Neural cell (in vitro differentiated cells): ENCODE data around the gene TPD52L2.

ENCODE experiments used
- CTCF ChIP-seq: fragments of 450-650 bp; IDR thresholded peaks from 2 replicates; pipeline ENCODE4 v1.5.1; 2014; ENCODE audit warnings: antibody characterized with exemption, mild to moderate bottlenecking, moderate library complexity; ENCODE audit not compliant: poor library complexity, severe bottlenecking
- EZH2 ChIP-seq: fragments of 200-600, 300-800 bp; shearing (Covaris generic), sonication (generic); IDR thresholded peaks from 2 replicates; pipeline ENCODE4 v1.6.1; 2014; ENCODE audit warnings: antibody characterized with exemption, low read length, borderline replicate concordance, mild to moderate bottlenecking; ENCODE audit not compliant: insufficient read depth, poor library complexity, severe bottlenecking
- POLR2AphosphoS5 ChIP-seq: IDR thresholded peaks from 2 replicates; pipeline ENCODE4 v1.6.1; 2012
- RAD21 ChIP-seq: fragments of 450-650 bp; conservative IDR thresholded peaks from 2 replicates; pipeline ENCODE4 v1.6.1; 2014; ENCODE audit warnings: antibody characterized with exemption, mild to moderate bottlenecking, moderate library complexity
- TAF1 ChIP-seq: IDR thresholded peaks from 2 replicates; pipeline ENCODE4 v1.6.1; 2012; ENCODE audit warnings: low read depth
- TF ChIP-seq, protein P1 (sequence below): IDR thresholded peaks from 2 replicates; pipeline ENCODE4 v1.6.1; 2012; ENCODE audit warnings: borderline replicate concordance

DNA sequence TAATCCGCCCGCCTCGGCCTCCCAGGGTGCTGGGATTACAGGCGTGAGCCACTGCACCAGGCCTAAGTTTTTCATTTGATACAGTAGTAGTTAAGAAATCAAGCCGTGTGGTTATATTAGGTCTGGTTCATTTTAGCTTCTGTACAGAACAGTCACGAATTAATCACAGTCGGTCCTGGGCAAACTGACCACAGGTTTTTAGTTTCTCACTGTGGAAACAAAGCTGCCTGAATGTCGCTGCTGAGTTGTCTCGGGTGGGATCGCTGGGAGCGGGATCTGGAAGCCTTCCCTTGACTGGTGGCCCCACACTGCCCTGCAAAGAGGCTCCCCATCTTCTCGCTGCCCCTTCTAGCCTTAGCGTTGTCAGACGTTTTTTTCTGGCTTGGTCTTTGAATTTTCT lies 72.5 kb downstream of the TPD52L2 start:
- TF ChIP-seq TAF1 = no peak
- TF ChIP-seq CTCF = no peak
- no peak for TF ChIP-seq POLR2AphosphoS5
- no peak for TF ChIP-seq EZH2
- TF ChIP-seq, protein P1, sequence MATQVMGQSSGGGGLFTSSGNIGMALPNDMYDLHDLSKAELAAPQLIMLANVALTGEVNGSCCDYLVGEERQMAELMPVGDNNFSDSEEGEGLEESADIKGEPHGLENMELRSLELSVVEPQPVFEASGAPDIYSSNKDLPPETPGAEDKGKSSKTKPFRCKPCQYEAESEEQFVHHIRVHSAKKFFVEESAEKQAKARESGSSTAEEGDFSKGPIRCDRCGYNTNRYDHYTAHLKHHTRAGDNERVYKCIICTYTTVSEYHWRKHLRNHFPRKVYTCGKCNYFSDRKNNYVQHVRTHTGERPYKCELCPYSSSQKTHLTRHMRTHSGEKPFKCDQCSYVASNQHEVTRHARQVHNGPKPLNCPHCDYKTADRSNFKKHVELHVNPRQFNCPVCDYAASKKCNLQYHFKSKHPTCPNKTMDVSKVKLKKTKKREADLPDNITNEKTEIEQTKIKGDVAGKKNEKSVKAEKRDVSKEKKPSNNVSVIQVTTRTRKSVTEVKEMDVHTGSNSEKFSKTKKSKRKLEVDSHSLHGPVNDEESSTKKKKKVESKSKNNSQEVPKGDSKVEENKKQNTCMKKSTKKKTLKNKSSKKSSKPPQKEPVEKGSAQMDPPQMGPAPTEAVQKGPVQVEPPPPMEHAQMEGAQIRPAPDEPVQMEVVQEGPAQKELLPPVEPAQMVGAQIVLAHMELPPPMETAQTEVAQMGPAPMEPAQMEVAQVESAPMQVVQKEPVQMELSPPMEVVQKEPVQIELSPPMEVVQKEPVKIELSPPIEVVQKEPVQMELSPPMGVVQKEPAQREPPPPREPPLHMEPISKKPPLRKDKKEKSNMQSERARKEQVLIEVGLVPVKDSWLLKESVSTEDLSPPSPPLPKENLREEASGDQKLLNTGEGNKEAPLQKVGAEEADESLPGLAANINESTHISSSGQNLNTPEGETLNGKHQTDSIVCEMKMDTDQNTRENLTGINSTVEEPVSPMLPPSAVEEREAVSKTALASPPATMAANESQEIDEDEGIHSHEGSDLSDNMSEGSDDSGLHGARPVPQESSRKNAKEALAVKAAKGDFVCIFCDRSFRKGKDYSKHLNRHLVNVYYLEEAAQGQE = no peak
- TF ChIP-seq RAD21 = no peak
